GM12878 (cell line): ENCODE results near the gene DEFB114. TPM values are rescaled to one million over a fixed set of nuclear protein-coding genes. Genes with fewer than 3 reads are reported as not detected.

Experiments
- ESRRA ChIP-seq: IDR thresholded peaks from 2 replicates; pipeline ENCODE4 v1.6.1; 2012; ENCODE audit warnings: mild to moderate bottlenecking, low read length, improper control_type of control experiment
- IRF5 ChIP-seq: fragments of 450-650 bp; IDR thresholded peaks from 2 replicates; pipeline ENCODE4 v1.6.1; 2017; ENCODE audit warnings: borderline replicate concordance
- RCOR1 ChIP-seq: conservative IDR thresholded peaks from 2 replicates; pipeline ENCODE4 v1.6.1; 2012; ENCODE audit warnings: low read depth, low read length, improper control_type of control experiment
- ZBTB33 ChIP-seq: fragments of 450-650 bp; IDR thresholded peaks from 2 replicates; pipeline ENCODE4 v1.6.1; 2017; ENCODE audit warnings: mild to moderate bottlenecking
- polyA plus RNA-seq, 11 experiments: library from polyadenylated mRNA; depleted of rRNA in 4 of 11; unstranded in 6 of 11; stranded (reverse) in 5 of 11; fragments of >200 nt; fragmentation: Nextera tagmentation in 4 of 11; fragmentation: Illumina TruSeq in 1 of 11; extraction: Ambion mirVana in 4 of 11; extraction: Trizol in 1 of 11; gene quantifications; 1 replicate in 1 of 11; 2 replicates in 10 of 11; pipeline versions ENCODE4 v1.2.1 to v1.2.3, GENCODE V29; 2011 to 2016; ENCODE audit warnings: inconsistent platforms in 2 of 11, missing spikeins in 2 of 11, low read depth in 1 of 11
- total RNA-seq, 4 experiments: library from RNA; depleted of rRNA in 3 of 4; stranded (reverse); fragments of >200 nt in 3 of 4; fragmentation: Illumina TruSeq in 1 of 4; extraction: Trizol in 1 of 4; gene quantifications; 2 replicates each; pipeline versions ENCODE4 v1.2.1 to v1.2.3, GENCODE V29; 2013 to 2021

DEFB114 gene
- total and polyA plus RNA-seq, 10 of the 15 experiments (the other 5 are each of a cell fraction or from before 2014, with no cell fraction given): not detected

- TF ChIP-seq ZBTB33: no peak
- no peak for TF ChIP-seq IRF5
- TF ChIP-seq RCOR1: no peak
- no peak for TF ChIP-seq ESRRA
- TF ChIP-seq, all 136 proteins: peak for 0
Observed at GRCh38 chr6:49911252-49911651, 52.7 kb downstream of the DEFB114 start (continued).

Other genes with a start within 250 kb of the DEFB114 start
- gene CRISP3, start 219.8 kb downstream of the DEFB114 start, total RNA-seq (2014; rRNA removed): not detected in 2 replicates
- not detected in 2 replicates for gene CRISP3, start 219.8 kb downstream of the DEFB114 start, total RNA-seq (2014; rRNA removed; fragmentation: Illumina TruSeq; extraction: Trizol)
- gene CRISP3, start 219.8 kb downstream of the DEFB114 start, total RNA-seq (2021): not detected in 2 replicates
- not detected in 2 replicates for gene CRISP3, start 219.8 kb downstream of the DEFB114 start, polyA plus RNA-seq (2011; rRNA removed)
- gene CRISP3, start 219.8 kb downstream of the DEFB114 start, polyA plus RNA-seq (2014; fragmentation: Illumina TruSeq; extraction: Trizol): not detected in 2 replicates
- not detected for gene CRISP3, start 219.8 kb downstream of the DEFB114 start, polyA plus RNA-seq (2014; fragmentation: Nextera tagmentation; extraction: Ambion mirVana)
- gene CRISP3, start 219.8 kb downstream of the DEFB114 start, polyA plus RNA-seq (2014; rRNA removed): not detected in 2 replicates
- gene CRISP3, start 219.8 kb downstream of the DEFB114 start, polyA plus RNA-seq (2016; fragmentation: Nextera tagmentation; extraction: Ambion mirVana): not detected
- not detected in 2 replicates for gene PGK2, start 176.9 kb downstream of the DEFB114 start, total RNA-seq (2014; rRNA removed)
- gene PGK2, start 176.9 kb downstream of the DEFB114 start, total RNA-seq (2014; rRNA removed; fragmentation: Illumina TruSeq; extraction: Trizol): not detected in 2 replicates
- not detected in 2 replicates for gene PGK2, start 176.9 kb downstream of the DEFB114 start, total RNA-seq (2021)
- gene PGK2, start 176.9 kb downstream of the DEFB114 start, polyA plus RNA-seq (2011; rRNA removed): not detected in 2 replicates
- gene PGK2, start 176.9 kb downstream of the DEFB114 start, polyA plus RNA-seq (2014; fragmentation: Illumina TruSeq; extraction: Trizol): not detected in 2 replicates
- not detected for gene PGK2, start 176.9 kb downstream of the DEFB114 start, polyA plus RNA-seq (2014; fragmentation: Nextera tagmentation; extraction: Ambion mirVana)
- not detected in 2 replicates for gene PGK2, start 176.9 kb downstream of the DEFB114 start, polyA plus RNA-seq (2014; rRNA removed)
- gene PGK2, start 176.9 kb downstream of the DEFB114 start, polyA plus RNA-seq (2016; fragmentation: Nextera tagmentation; extraction: Ambion mirVana): not detected
- not detected in 2 replicates for gene CRISP1, start 97.6 kb downstream of the DEFB114 start, total RNA-seq (2014; rRNA removed)
- gene CRISP1, start 97.6 kb downstream of the DEFB114 start, total RNA-seq (2014; rRNA removed; fragmentation: Illumina TruSeq; extraction: Trizol): not detected in 2 replicates
- not detected in 2 replicates for gene CRISP1, start 97.6 kb downstream of the DEFB114 start, total RNA-seq (2021)
- not detected in 2 replicates for gene CRISP1, start 97.6 kb downstream of the DEFB114 start, polyA plus RNA-seq (2011; rRNA removed)
- gene CRISP1, start 97.6 kb downstream of the DEFB114 start, polyA plus RNA-seq (2014; fragmentation: Illumina TruSeq; extraction: Trizol): not detected in 2 replicates
- gene CRISP1, start 97.6 kb downstream of the DEFB114 start, polyA plus RNA-seq (2014; fragmentation: Nextera tagmentation; extraction: Ambion mirVana): not detected
- not detected in 2 replicates for gene CRISP1, start 97.6 kb downstream of the DEFB114 start, polyA plus RNA-seq (2014; rRNA removed)
- gene CRISP1, start 97.6 kb downstream of the DEFB114 start, polyA plus RNA-seq (2016; fragmentation: Nextera tagmentation; extraction: Ambion mirVana): not detected
- not detected in 2 replicates for gene DEFB113, start 5.5 kb upstream of the DEFB114 start, total RNA-seq (2014; rRNA removed)
- gene DEFB113, start 5.5 kb upstream of the DEFB114 start, total RNA-seq (2014; rRNA removed; fragmentation: Illumina TruSeq; extraction: Trizol): not detected in 2 replicates
- gene DEFB113, start 5.5 kb upstream of the DEFB114 start, total RNA-seq (2021): not detected in 2 replicates
- not detected in 2 replicates for gene DEFB113, start 5.5 kb upstream of the DEFB114 start, polyA plus RNA-seq (2011; rRNA removed)
- not detected in 2 replicates for gene DEFB113, start 5.5 kb upstream of the DEFB114 start, polyA plus RNA-seq (2014; fragmentation: Illumina TruSeq; extraction: Trizol)
- gene DEFB113, start 5.5 kb upstream of the DEFB114 start, polyA plus RNA-seq (2014; fragmentation: Nextera tagmentation; extraction: Ambion mirVana): not detected
- gene DEFB113, start 5.5 kb upstream of the DEFB114 start, polyA plus RNA-seq (2014; rRNA removed): not detected in 2 replicates
- gene DEFB113, start 5.5 kb upstream of the DEFB114 start, polyA plus RNA-seq (2016; fragmentation: Nextera tagmentation; extraction: Ambion mirVana): not detected
- not detected in 2 replicates for gene DEFB110, start 57.8 kb upstream of the DEFB114 start, total RNA-seq (2014; rRNA removed)
- gene DEFB110, start 57.8 kb upstream of the DEFB114 start, total RNA-seq (2014; rRNA removed; fragmentation: Illumina TruSeq; extraction: Trizol): not detected in 2 replicates
- not detected in 2 replicates for gene DEFB110, start 57.8 kb upstream of the DEFB114 start, total RNA-seq (2021)
- not detected in 2 replicates for gene DEFB110, start 57.8 kb upstream of the DEFB114 start, polyA plus RNA-seq (2011; rRNA removed)
- gene DEFB110, start 57.8 kb upstream of the DEFB114 start, polyA plus RNA-seq (2014; fragmentation: Illumina TruSeq; extraction: Trizol): not detected in 2 replicates
- gene DEFB110, start 57.8 kb upstream of the DEFB114 start, polyA plus RNA-seq (2014; fragmentation: Nextera tagmentation; extraction: Ambion mirVana): not detected
- gene DEFB110, start 57.8 kb upstream of the DEFB114 start, polyA plus RNA-seq (2014; rRNA removed): not detected in 2 replicates
- not detected for gene DEFB110, start 57.8 kb upstream of the DEFB114 start, polyA plus RNA-seq (2016; fragmentation: Nextera tagmentation; extraction: Ambion mirVana)
- not detected in 2 replicates for gene DEFB112, start 85.8 kb upstream of the DEFB114 start, total RNA-seq (2014; rRNA removed)
- gene DEFB112, start 85.8 kb upstream of the DEFB114 start, total RNA-seq (2014; rRNA removed; fragmentation: Illumina TruSeq; extraction: Trizol): not detected in 2 replicates
- gene DEFB112, start 85.8 kb upstream of the DEFB114 start, total RNA-seq (2021): not detected in 2 replicates
- gene DEFB112, start 85.8 kb upstream of the DEFB114 start, polyA plus RNA-seq (2011; rRNA removed): not detected in 2 replicates
- gene DEFB112, start 85.8 kb upstream of the DEFB114 start, polyA plus RNA-seq (2014; fragmentation: Illumina TruSeq; extraction: Trizol): not detected in 2 replicates
- not detected for gene DEFB112, start 85.8 kb upstream of the DEFB114 start, polyA plus RNA-seq (2014; fragmentation: Nextera tagmentation; extraction: Ambion mirVana)
- gene DEFB112, start 85.8 kb upstream of the DEFB114 start, polyA plus RNA-seq (2014; rRNA removed): not detected in 2 replicates
- not detected for gene DEFB112, start 85.8 kb upstream of the DEFB114 start, polyA plus RNA-seq (2016; fragmentation: Nextera tagmentation; extraction: Ambion mirVana)